Right lobe of liver (tissue), 6 donors: Measurements from ENCODE around the gene OR5P2. TPM values are rescaled to one million over a fixed set of nuclear protein-coding genes. Genes with fewer than 3 reads are reported as not detected.

Source experiments
- ATAC-seq, 4 donors: fragments of 200-7000 bp; cut with Tn5 transposase; one replicate each; pipeline ENCODE4 v1.9.1; 2020; ENCODE audit warnings: mild to moderate bottlenecking in 4 of 4, moderate library complexity in 4 of 4
- DNase-seq, 3 donors: peaks; one replicate each; pipeline ENCODE4 v3.0.0-alpha.2; 2020
- H3K27ac ChIP-seq, 3 donors: fragments of 200-600 bp; one replicate each; pipeline ENCODE4 v1.8.0; 2022
- H3K27me3 ChIP-seq, 2 donors: fragments of 200-600 bp; one replicate each; pipeline ENCODE4 v1.8.0; 2022
- H3K36me3 ChIP-seq, 4 donors: fragments of 200-600 bp; sonication (generic) in 1 of 4; one replicate each; pipeline versions ENCODE4 v1.5.1 to v1.8.0; 2017 to 2022; ENCODE audit warnings: control low read depth in 1 of 4
- H3K4me1 ChIP-seq, 4 donors: fragments of 200-600 bp; sonication (generic) in 1 of 4; one replicate each; pipeline versions ENCODE4 v1.5.1 to v1.8.0; 2017 to 2022; ENCODE audit warnings: control low read depth in 1 of 4
- H3K4me3 ChIP-seq, 3 donors: fragments of 200-600 bp; one replicate each; pipeline ENCODE4 v1.8.0; 2022
- H3K9me3 ChIP-seq, 4 donors: fragments of 200-600 bp; sonication (generic) in 1 of 4; one replicate each; pipeline versions ENCODE4 v1.5.1 to v1.8.0; 2017 to 2022; ENCODE audit warnings: control low read depth in 1 of 4
- POLR2A ChIP-seq: fragments of 450-650 bp; IDR thresholded peaks from one replicate; pipeline ENCODE4 v1.6.1; 2017; ENCODE audit warnings: antibody characterized with exemption, mild to moderate bottlenecking
- WGBS: methylation state at CpG from one replicate; pipeline ENCODE4 v1.1.6; 2018; ENCODE audit warnings: low coverage, low lambda C conversion rate; ENCODE audit not compliant: insufficient coverage; ENCODE audit errors: missing lambda C conversion rate; 5-methylcytosine and 5-hydroxymethylcytosine counted together
- intact Hi-C, 2 donors: fragments of 100-400 bp; cut with DNase I; formaldehyde crosslinking; loops; one replicate each; pipeline versions ENCODE4 v1.11.2 to v1.14.1; 2022
- total RNA-seq, 6 experiments: library from RNA; depleted of rRNA in 2 of 6; stranded (reverse); fragments of >200 nt in 2 of 6; fragmentation: NEBNext Ultra II Directional in 3 of 6; extraction: Animal tissue kit (Norgen Biotek cat#: 25700) in 3 of 6; gene quantifications; one replicate each; pipeline versions ENCODE4 v1.1.0 to v1.2.4, GENCODE V29; 2016 to 2023
- TF ChIP-seq, protein P1 (sequence below), 4 donors: fragments of 200-600 bp in 3 of 4; fragments of 450-650 bp in 1 of 4; IDR thresholded peaks; one replicate each; pipeline versions ENCODE4 v1.5.1 to v1.8.0; 2016 to 2022; ENCODE audit warnings: antibody characterized with exemption in 4 of 4, mild to moderate bottlenecking in 2 of 4
- donor health status: DM: no; HTN: yes; CAD: no.
- donor health status: DM: no; HTN: no; CAD: no.
- donor health status: DM: no; HTN: no; CAD: no.
- donor health status: DM: no; HTN: yes; CAD: no.
- donor health status: DM: no; HTN: yes; CAD: no.

The OR5P2 gene
- total RNA-seq, 6 experiments from 2014 or later, result not detected

DNA sequence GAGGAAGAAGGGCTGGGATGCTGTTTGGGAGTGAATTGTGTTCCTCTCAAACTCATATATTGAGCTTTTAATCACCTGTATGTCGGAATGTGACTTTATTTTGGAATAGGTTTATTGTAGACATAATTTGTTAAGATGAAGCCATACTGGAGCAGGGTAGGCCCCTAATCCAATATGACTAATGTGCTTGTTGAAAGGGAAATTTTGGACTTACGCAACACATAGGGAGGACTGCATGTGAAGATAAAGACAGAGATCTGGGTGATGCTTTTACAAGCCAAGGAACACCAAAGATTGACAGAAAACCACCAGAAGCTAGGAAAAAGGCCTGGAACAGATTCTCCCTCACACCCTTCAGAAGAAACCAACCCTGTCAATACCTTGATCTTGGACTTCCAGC, 47.3 kb downstream of the OR5P2 start:
- no peaks in the 10 kb centered on the region for H3K27me3 ChIP-seq
- H3K36me3 ChIP-seq, result no peaks in the 10 kb centered on the region
- no peaks in the 10 kb centered on the region for H3K4me1 ChIP-seq
- 46% methylated on average over 2 of the region's 2 CpGs for WGBS
- intact Hi-C loops, result no loop called here
- no peak for TF ChIP-seq POLR2A
- TF ChIP-seq, protein P1, sequence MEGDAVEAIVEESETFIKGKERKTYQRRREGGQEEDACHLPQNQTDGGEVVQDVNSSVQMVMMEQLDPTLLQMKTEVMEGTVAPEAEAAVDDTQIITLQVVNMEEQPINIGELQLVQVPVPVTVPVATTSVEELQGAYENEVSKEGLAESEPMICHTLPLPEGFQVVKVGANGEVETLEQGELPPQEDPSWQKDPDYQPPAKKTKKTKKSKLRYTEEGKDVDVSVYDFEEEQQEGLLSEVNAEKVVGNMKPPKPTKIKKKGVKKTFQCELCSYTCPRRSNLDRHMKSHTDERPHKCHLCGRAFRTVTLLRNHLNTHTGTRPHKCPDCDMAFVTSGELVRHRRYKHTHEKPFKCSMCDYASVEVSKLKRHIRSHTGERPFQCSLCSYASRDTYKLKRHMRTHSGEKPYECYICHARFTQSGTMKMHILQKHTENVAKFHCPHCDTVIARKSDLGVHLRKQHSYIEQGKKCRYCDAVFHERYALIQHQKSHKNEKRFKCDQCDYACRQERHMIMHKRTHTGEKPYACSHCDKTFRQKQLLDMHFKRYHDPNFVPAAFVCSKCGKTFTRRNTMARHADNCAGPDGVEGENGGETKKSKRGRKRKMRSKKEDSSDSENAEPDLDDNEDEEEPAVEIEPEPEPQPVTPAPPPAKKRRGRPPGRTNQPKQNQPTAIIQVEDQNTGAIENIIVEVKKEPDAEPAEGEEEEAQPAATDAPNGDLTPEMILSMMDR (IDR thresholded peaks at IDR 0.05), result no peak
- no peak for ATAC-seq
- H3K9me3 ChIP-seq, result no peaks in the 10 kb centered on the region
- no peak overlapping the region for H3K4me3 ChIP-seq
- DNase-seq, result no peak
- H3K27ac ChIP-seq, result no peak overlapping the region

Other genes starting within 250 kb of the OR5P2 start
- 1 to 10 TPM in 4 of 6 experiments, under 1 TPM in 2; 0.71 to 3.5 (median 1.4) TPM for gene CYB5R2, start 123.4 kb downstream of the OR5P2 start, total RNA-seq
- gene OVCH2, start 90.5 kb downstream of the OR5P2 start, total RNA-seq, result not detected
- gene OR5P3, start 33.9 kb upstream of the OR5P2 start, total RNA-seq, result not detected
- not detected for gene OR10A6, start 134.3 kb upstream of the OR5P2 start, total RNA-seq
- gene OR10A3, start 144.8 kb upstream of the OR5P2 start, total RNA-seq, result not detected
- gene NLRP10, start 168.5 kb upstream of the OR5P2 start, total RNA-seq, result not detected
- 10 to 100 TPM; 69.9 to 97.0 (median 84.0) TPM for gene EIF3F, start 190.4 kb upstream of the OR5P2 start, total RNA-seq